ENCODE measurements around the gene LTA4H. TPM values are rescaled to one million over a fixed set of nuclear protein-coding genes. Genes with fewer than 3 reads are reported as not detected.

Gene LTA4H
- total and polyA plus RNA-seq, 10 of the 15 experiments (the other 5 are each of a cell fraction or from before 2014, with no cell fraction given) = 43.9 to 106 (median 47.3) TPM

GRCh38 chr12:96047229-96048211 is 12.1 kb upstream of the LTA4H start:
- peak overlapping the region; percentile 18; the same call in 1 of the 2 replicates for H3K4me3 ChIP-seq
- peak; percentile 68 for DNase-seq (ENCODE audit: low read depth, low spot score)
- no peak for FAIRE-seq
- H3K27me3 ChIP-seq (replicated peaks in 1 of 2; ENCODE audit: control insufficient read depth in 2 of 2, insufficient read depth in 2 of 2, low read length in 1 of 2) = no peaks in the 10 kb centered on the region
- H3K4me2 ChIP-seq (ENCODE audit: control insufficient read depth, insufficient read depth) = peak overlapping the region; percentile 24
- H4K20me1 ChIP-seq (ENCODE audit: control insufficient read depth, insufficient read depth) = no peaks in the 10 kb centered on the region
- H3K27ac ChIP-seq (ENCODE audit: control insufficient read depth, insufficient read depth) = no peak overlapping the region
- BruUV-seq (replicated peaks) = no TSS peak
- CTCF ChIA-PET = interaction anchor here (1.3 to 3.0 kb wide), 3 partner anchors 16 to 470 kb away, joined by 4 to 13 read pairs (median 4); no protein-coding TSS in a partner anchor
- H2AFZ ChIP-seq (ENCODE audit: control insufficient read depth, low read depth, low read length) = no peak overlapping the region; the same call in 1 of the 2 replicates
- H3K36me3 ChIP-seq (ENCODE audit: control insufficient read depth in 2 of 2, insufficient read depth in 2 of 2, low read length in 1 of 2) = no peaks in the 10 kb centered on the region
- in situ Hi-C loops (cut with MboI) (no loop called here), intact Hi-C loops (cut with micrococcal nuclease; ENCODE audit: unreplicated experiment) (no loop called here)
- WGBS (ENCODE audit: insufficient coverage, insufficient replicate concordance, low lambda C conversion rate, missing lambda C conversion rate) = 3% methylated on average over 7 of the region's 7 CpGs
- POLR2A ChIA-PET = interaction anchor here (0.7 kb wide), 1 partner anchor 285 kb away, joined by 3 read pairs; no protein-coding TSS in a partner anchor
- no peaks in the 10 kb centered on the region; the same call in 1 of the 3 replicates for H3K9me3 ChIP-seq (replicated peaks; ENCODE audit: control insufficient read depth, insufficient read depth, low read length)
- H3K79me2 ChIP-seq (ENCODE audit: control insufficient read depth, insufficient read depth, low read length) = no peaks in the 10 kb centered on the region
- H3K9ac ChIP-seq (ENCODE audit: control insufficient read depth, insufficient read depth, low read length) = no peak overlapping the region
- H3K4me1 ChIP-seq (ENCODE audit: control insufficient read depth, insufficient read depth, low read length) = peaks cover 29% of the 10 kb centered on the region
- ATAC-seq = peak; percentile 85
- RAD21 ChIA-PET (ENCODE audit: unreplicated experiment) = interaction anchor here (2.0 kb wide), 1 partner anchor 168 kb away, joined by 10 read pairs; no protein-coding TSS in a partner anchor
- SMC1A ChIA-PET (ENCODE audit: uncharacterized antibody, unreplicated experiment) = interaction anchor here (1.1 to 2.0 kb wide), 6 partner anchors 10 to 168 kb away, joined by 3 to 7 read pairs (median 6); no protein-coding TSS in a partner anchor
- TF ChIP-seq E2F4 (IDR thresholded peaks at IDR 0.05; ENCODE audit: low read depth, low read length) (no peak), GABPA (IDR thresholded peaks at IDR 0.05; ENCODE audit: low read depth) (no peak), RCOR1 (conservative IDR thresholded peaks at IDR 0.05; ENCODE audit: low read depth, low read length) (0 out of 2 replicates have a peak, but pooled peaks have one; percentile 23), EP300 (IDR thresholded peaks at IDR 0.05; ENCODE audit: borderline replicate concordance in 1 of 2, control insufficient read depth in 1 of 2, low read depth in 2 of 2, low read length in 2 of 2) (peak in 1 of 2 experiments; percentile 21; a peak in 1 of 4 replicates), MYB (IDR thresholded peaks at IDR 0.05; ENCODE audit: borderline replicate concordance, low read depth, low read length) (no peak), NFXL1 (IDR thresholded peaks at IDR 0.05; ENCODE audit: borderline replicate concordance) (no peak), ZNF217 (IDR thresholded peaks at IDR 0.05) (0 out of 2 replicates have a peak, but pooled peaks have one; percentile 51), DPF2 (IDR thresholded peaks at IDR 0.05) (peak; percentile 60; the same call in 1 of the 2 replicates), IRF4 (IDR thresholded peaks at IDR 0.05; ENCODE audit: low read depth, low read length) (0 out of 2 replicates have a peak, but pooled peaks have one; percentile 21), NFYA (IDR thresholded peaks at IDR 0.05; ENCODE audit: borderline replicate concordance, low read depth, low read length) (no peak), CUX1 (IDR thresholded peaks at IDR 0.05; ENCODE audit: insufficient replicate concordance, low read depth, low read length) (no peak), BHLHE40 (IDR thresholded peaks at IDR 0.05; ENCODE audit: borderline replicate concordance in 1 of 2, low read depth in 2 of 2, low read length in 1 of 2) (no peak), SMAD1 (IDR thresholded peaks at IDR 0.05; ENCODE audit: low read depth, partially characterized antibody) (peak; percentile 90)

Data from GM12878 (cell line).